Brain microvascular endothelial cell (primary cell): ENCODE data around the gene IDI1.
"Not testable (repeated sequence)": the region's sequence is repeated elsewhere in the genome, so short reads cannot be mapped to it uniquely, and the experiment has no call there.

Experiments used
- DNase-seq: peaks from one replicate; pipeline ENCODE4 v3.0.0-alpha.2; 2020
- H3K27ac ChIP-seq: fragments of 250-450 bp; sonication (Bioruptor Pico); 2 replicates; pipeline ENCODE4 v1.5.1; 2020; ENCODE audit warnings: mild to moderate bottlenecking, moderate library complexity
- H3K27me3 ChIP-seq: fragments of 250-450 bp; sonication (Bioruptor Pico); replicated peaks from 2 replicates; pipeline ENCODE4 v1.5.1; 2020; ENCODE audit warnings: mild to moderate bottlenecking
- H3K36me3 ChIP-seq: fragments of 250-450 bp; sonication (Bioruptor Pico); replicated peaks from 2 replicates; pipeline ENCODE4 v1.5.1; 2020; ENCODE audit warnings: mild to moderate bottlenecking
- H3K4me3 ChIP-seq: 2 replicates; pipeline ENCODE4 v1.5.1; 2011; ENCODE audit warnings: low read depth, mild to moderate bottlenecking, control low read depth, low read length, moderate library complexity
- CTCF ChIP-seq: IDR thresholded peaks from 2 replicates; pipeline ENCODE4 v1.5.1; 2011; ENCODE audit warnings: low read depth, mild to moderate bottlenecking, moderate library complexity, low read length, control low read depth, inconsistent platforms; ENCODE audit errors: missing control alignments
- in situ Hi-C: cut with HindIII; loops from 2 replicates; pipeline ENCODE4 v1.10.0; 2017; ENCODE audit warnings: low sequenced_read_pairs, low pct_ligation_motif_present

IDI1 gene

GRCh38 chr10:1070919-1071318 lies 22.0 kb upstream of the IDI1 start:
- peak; percentile 37 for DNase-seq
- Histone ChIP-seq H3K27ac (no peak overlapping the region), H3K27me3 (no peaks in the 10 kb centered on the region), H3K36me3 (peaks cover 17% of the 10 kb centered on the region), H3K4me3 (no peak overlapping the region)
- in situ Hi-C loops, result no loop called here
- TF ChIP-seq CTCF, result no peak

DNA sequence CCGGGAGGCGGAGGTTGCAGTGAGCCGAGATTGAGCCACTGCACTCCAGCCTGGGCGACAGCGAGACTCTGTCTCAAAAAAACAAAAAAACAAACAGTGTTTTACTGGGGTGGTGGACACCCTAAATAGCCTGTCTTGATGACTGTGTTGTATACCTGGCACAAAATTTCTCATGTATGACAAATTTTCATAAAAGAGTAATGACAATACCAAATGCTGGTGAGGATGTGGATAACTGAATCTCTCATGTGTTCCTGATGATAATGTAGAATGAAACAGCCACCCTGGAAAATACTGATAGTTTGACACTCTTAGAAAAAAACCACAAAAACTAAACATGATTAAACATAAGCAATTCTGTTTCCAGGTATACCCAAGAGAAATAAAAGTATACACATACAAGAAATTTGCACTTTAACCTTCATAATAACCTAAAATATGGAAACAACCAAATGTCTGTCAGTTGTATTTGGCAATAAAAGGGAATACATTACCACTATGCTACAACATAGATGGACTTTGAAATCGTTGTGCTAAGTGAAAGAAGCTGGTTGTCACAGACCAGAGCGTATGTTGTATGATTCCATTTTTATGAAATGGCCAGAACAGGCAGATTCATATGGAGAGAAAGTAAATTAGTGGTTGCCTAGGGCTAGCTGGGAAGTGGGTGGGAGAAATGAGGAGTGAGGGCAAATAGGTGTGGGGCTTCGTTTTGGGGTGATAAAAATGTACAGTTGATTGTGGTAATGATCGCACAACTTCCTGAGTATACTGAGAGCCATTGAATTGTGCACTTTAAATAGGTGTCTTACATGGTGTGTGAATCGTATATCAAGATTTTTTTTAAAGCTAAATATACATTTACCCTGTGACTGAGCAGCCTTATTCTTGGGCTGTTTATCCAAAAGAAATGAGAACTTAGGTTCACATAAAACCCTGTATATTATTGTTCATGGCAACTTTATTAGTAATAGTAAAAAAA lies 19.8 kb upstream of the IDI1 start:
- H3K36me3 ChIP-seq, result peaks cover 10% of the 10 kb centered on the region
- no peak overlapping the region for H3K27ac ChIP-seq
- H3K4me3 ChIP-seq, result no peak overlapping the region
- no peaks in the 10 kb centered on the region for H3K27me3 ChIP-seq
- in situ Hi-C loops, result no loop called here
- no peak for TF ChIP-seq CTCF
- DNase-seq, result no peak

DNA sequence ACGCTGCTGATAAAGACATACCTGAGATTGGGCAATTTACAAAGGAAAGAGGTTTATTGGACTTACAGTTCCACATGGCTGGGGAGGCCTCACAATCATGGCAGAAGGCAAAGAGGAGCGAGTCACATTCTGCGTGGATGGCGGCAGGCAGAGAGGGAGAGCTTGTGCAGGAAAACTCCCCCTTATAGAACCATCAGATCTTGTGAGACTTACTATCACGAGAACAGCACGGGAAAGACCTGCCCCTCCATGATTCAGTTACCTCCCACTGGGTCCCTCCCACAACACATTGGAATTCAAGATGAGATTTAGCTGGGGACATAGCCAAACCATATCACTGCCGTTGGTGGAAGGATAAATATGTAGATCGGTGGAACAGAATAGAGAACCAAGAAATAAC lies 17.8 kb upstream of the IDI1 start:
- in situ Hi-C loops, DNase-seq, H3K4me3 ChIP-seq, H3K27me3 ChIP-seq, H3K27ac ChIP-seq, H3K36me3 ChIP-seq: not testable (repeated sequence)

- in situ Hi-C loops, result no loop called here
- Histone ChIP-seq H3K27ac (no peak overlapping the region), H3K36me3 (peaks cover 7% of the 10 kb centered on the region), H3K27me3 (no peaks in the 10 kb centered on the region), H3K4me3 (no peak overlapping the region)
- no peak for TF ChIP-seq CTCF
- no peak for DNase-seq
Observed at GRCh38 chr10:1064964-1065247, 16.0 kb upstream of the IDI1 start.

GRCh38 chr10:1063232-1063865 lies 14.4 kb upstream of the IDI1 start:
- in situ Hi-C loops, result no loop called here
- Histone ChIP-seq H3K4me3 (no peak overlapping the region), H3K27me3 (no peaks in the 10 kb centered on the region), H3K36me3 (peaks cover 7% of the 10 kb centered on the region), H3K27ac (no peak overlapping the region)
- no peak for DNase-seq
- no peak for TF ChIP-seq CTCF

- H3K27ac ChIP-seq, result peak overlapping the region; percentile 18
- no peaks in the 10 kb centered on the region for H3K27me3 ChIP-seq
- peaks cover 7% of the 10 kb centered on the region for H3K36me3 ChIP-seq
- no peak overlapping the region for H3K4me3 ChIP-seq
- no peak for TF ChIP-seq CTCF
- in situ Hi-C loops, result no loop called here
- DNase-seq, result peak; percentile 65
Observed at GRCh38 chr10:1061930-1062774, 13.2 kb upstream of the IDI1 start.
